ENCODE results near the gene USP20.

DNA sequence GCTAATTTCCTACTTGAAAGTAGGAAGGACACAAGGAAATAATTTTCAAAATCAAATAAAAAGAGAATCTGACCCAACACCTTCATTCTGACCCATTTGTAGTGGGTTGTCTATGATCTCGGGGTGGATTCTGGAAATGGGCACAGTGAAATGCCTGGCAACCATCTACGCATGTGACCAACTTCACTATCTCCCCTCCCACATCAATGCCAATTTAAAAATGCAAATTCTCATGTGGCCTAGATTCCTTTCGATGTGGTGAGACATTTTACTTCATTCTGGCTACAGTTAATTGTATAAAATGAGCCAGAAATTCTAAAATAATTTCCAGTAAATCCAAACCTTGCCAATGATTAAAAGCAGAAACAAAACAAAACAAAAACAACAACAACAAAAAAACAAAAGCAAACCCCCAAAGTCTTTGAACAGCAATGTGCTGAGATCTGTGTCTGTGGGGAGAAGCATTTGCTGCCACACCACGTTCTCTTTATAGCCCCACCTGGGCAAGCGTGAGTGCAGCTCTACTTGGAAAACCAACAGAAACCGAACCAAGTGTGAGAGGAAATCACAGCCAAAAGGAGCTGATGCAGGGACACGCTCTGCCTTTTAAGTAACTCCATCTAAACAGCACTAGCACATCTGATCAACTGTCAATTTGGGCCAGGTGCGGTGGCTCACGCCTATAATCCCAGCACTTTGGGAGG lies 59.0 kb downstream of the USP20 start:
- no peak for TF ChIP-seq POLR2A (IDR thresholded peaks at IDR 0.05)
- no peak for TF ChIP-seq CTCF (IDR thresholded peaks at IDR 0.05)
